CD4-positive, alpha-beta T cell treated with Interleukin-10 for 1 hour (primary cell): ENCODE data around the gene NDEL1.

Experiments used
- DNase-seq: peaks from one replicate; pipeline ENCODE4 v3.0.0-alpha.2; 2020

NDEL1 gene

GRCh38 chr17:8459107-8459506 is 23.4 kb downstream of the NDEL1 start:
- no peak for DNase-seq

- DNase-seq: no peak
These were observed 24.1 kb downstream of the NDEL1 start for GRCh38 chr17:8459831-8460230.

- no peak for DNase-seq
These were observed 26.9 kb downstream of the NDEL1 start for GRCh38 chr17:8462564-8462963.

- DNase-seq: no peak
These were observed 27.4 kb downstream of the NDEL1 start for GRCh38 chr17:8463099-8463498.

GRCh38 chr17:8464941-8465340 is 29.3 kb downstream of the NDEL1 start:
- no peak for DNase-seq

- no peak for DNase-seq
These were observed 29.7 kb downstream of the NDEL1 start for GRCh38 chr17:8465356-8465755.

- no peak for DNase-seq
These were observed 30.1 kb downstream of the NDEL1 start for GRCh38 chr17:8465759-8466158.

GRCh38 chr17:8466456-8466855 is 30.8 kb downstream of the NDEL1 start:
- DNase-seq: no peak

GRCh38 chr17:8466873-8467272 is 31.2 kb downstream of the NDEL1 start:
- no peak for DNase-seq

- no peak for DNase-seq
These were observed 31.8 kb downstream of the NDEL1 start for GRCh38 chr17:8467527-8467926.

- no peak for DNase-seq
These were observed 32.4 kb downstream of the NDEL1 start for GRCh38 chr17:8468127-8468526.

GRCh38 chr17:8468980-8469379 is 33.3 kb downstream of the NDEL1 start:
- no peak for DNase-seq

- no peak for DNase-seq
These were observed 34.3 kb downstream of the NDEL1 start for GRCh38 chr17:8469964-8470363.

GRCh38 chr17:8470447-8471047 is 34.9 kb downstream of the NDEL1 start:
- DNase-seq: no peak

GRCh38 chr17:8472663-8473062 is 37.0 kb downstream of the NDEL1 start:
- no peak for DNase-seq

- DNase-seq: no peak
These were observed 37.9 kb downstream of the NDEL1 start for GRCh38 chr17:8473451-8474192.

GRCh38 chr17:8474826-8475225 is 39.1 kb downstream of the NDEL1 start:
- DNase-seq: no peak

GRCh38 chr17:8475227-8475626 is 39.5 kb downstream of the NDEL1 start:
- no peak for DNase-seq

- no peak for DNase-seq
These were observed 40.1 kb downstream of the NDEL1 start for GRCh38 chr17:8475781-8476180.

GRCh38 chr17:8476741-8477140 is 41.1 kb downstream of the NDEL1 start:
- no peak for DNase-seq

GRCh38 chr17:8477171-8477570 is 41.5 kb downstream of the NDEL1 start:
- DNase-seq: no peak

GRCh38 chr17:8477715-8478441 is 42.2 kb downstream of the NDEL1 start:
- no peak for DNase-seq

GRCh38 chr17:8479431-8479947 is 43.8 kb downstream of the NDEL1 start:
- no peak for DNase-seq
